T-helper 2 cell treated with Interferon-gamma antibody and Interleukin-4, amounts not matched to agents 5 μg/mL and 100 μg/mL, for 36 hours (primary cell): ENCODE results near the gene CERS5.
"Not testable (repeated sequence)": the region's sequence is repeated elsewhere in the genome, so short reads cannot be mapped to it uniquely, and the experiment has no call there.

Source experiments
- DNase-seq: peaks from one replicate; pipeline ENCODE4 v3.0.0; 2021; ENCODE audit warnings: low spot score
- H3K27ac Mint-ChIP-seq: one replicate; pipeline ENCODE4 v1.8.0; 2021; ENCODE audit warnings: mild to moderate bottlenecking, mixed read lengths
- H3K27me3 Mint-ChIP-seq: one replicate; pipeline ENCODE4 v1.8.0; 2021; ENCODE audit warnings: low read depth, mixed read lengths
- H3K36me3 Mint-ChIP-seq: one replicate; pipeline ENCODE4 v1.8.0; 2021; ENCODE audit warnings: low read depth, mixed read lengths
- H3K4me1 Mint-ChIP-seq: one replicate; pipeline ENCODE4 v1.8.0; 2021; ENCODE audit warnings: low read depth, mixed read lengths
- H3K4me3 Mint-ChIP-seq: one replicate; pipeline ENCODE4 v1.8.0; 2022; ENCODE audit warnings: mild to moderate bottlenecking, moderate library complexity, mixed read lengths
- H3K9me3 Mint-ChIP-seq: one replicate; pipeline ENCODE4 v1.8.0; 2021; ENCODE audit warnings: mixed read lengths

The CERS5 gene

GRCh38 chr12:50100561-50100960 is 66.6 kb downstream of the CERS5 start:
- Mint-ChIP-seq H3K36me3 (peaks cover 38% of the 10 kb centered on the region), H3K4me3 (no peak overlapping the region), H3K4me1 (no peaks in the 10 kb centered on the region), H3K27ac (no peak overlapping the region), H3K27me3 (no peaks in the 10 kb centered on the region), H3K9me3 (no peaks in the 10 kb centered on the region)
- DNase-seq = no peak

- Mint-ChIP-seq H3K4me3 (no peak overlapping the region), H3K36me3 (peaks cover 45% of the 10 kb centered on the region), H3K4me1 (no peaks in the 10 kb centered on the region), H3K27ac (no peak overlapping the region), H3K27me3 (no peaks in the 10 kb centered on the region), H3K9me3 (no peaks in the 10 kb centered on the region)
- no peak for DNase-seq
Measured at GRCh38 chr12:50099302-50100008, 67.7 kb downstream of the CERS5 start.

- no peak for DNase-seq
- H3K27me3 Mint-ChIP-seq = no peaks in the 10 kb centered on the region
- peaks cover 53% of the 10 kb centered on the region for H3K36me3 Mint-ChIP-seq
- no peaks in the 10 kb centered on the region for H3K9me3 Mint-ChIP-seq
- no peak overlapping the region for H3K27ac Mint-ChIP-seq
- no peaks in the 10 kb centered on the region for H3K4me1 Mint-ChIP-seq
- H3K4me3 Mint-ChIP-seq = no peak overlapping the region
Measured at GRCh38 chr12:50097952-50098351, 69.2 kb downstream of the CERS5 start.

- Mint-ChIP-seq H3K4me1 (peaks cover 25% of the 10 kb centered on the region), H3K4me3 (no peak overlapping the region), H3K9me3 (no peaks in the 10 kb centered on the region), H3K27ac (no peak overlapping the region), H3K36me3 (peaks cover 58% of the 10 kb centered on the region), H3K27me3 (no peaks in the 10 kb centered on the region)
- no peak for DNase-seq
Measured at GRCh38 chr12:50090391-50090790, 76.8 kb downstream of the CERS5 start.

GRCh38 chr12:50089730-50090129 is 77.4 kb downstream of the CERS5 start:
- no peak overlapping the region for H3K27ac Mint-ChIP-seq
- no peaks in the 10 kb centered on the region for H3K27me3 Mint-ChIP-seq

GRCh38 chr12:50088577-50089335 is 78.4 kb downstream of the CERS5 start:
- H3K27me3 Mint-ChIP-seq = no peaks in the 10 kb centered on the region
- DNase-seq = peak; percentile 35
- no peak overlapping the region for H3K27ac Mint-ChIP-seq
- peaks cover 28% of the 10 kb centered on the region for H3K4me1 Mint-ChIP-seq
- no peaks in the 10 kb centered on the region for H3K9me3 Mint-ChIP-seq
- H3K4me3 Mint-ChIP-seq = no peak overlapping the region
- peaks cover 47% of the 10 kb centered on the region for H3K36me3 Mint-ChIP-seq

More at GRCh38 chr12:50089730-50090129, 77.4 kb downstream of the CERS5 start:
- Mint-ChIP-seq H3K9me3 (no peaks in the 10 kb centered on the region), H3K36me3 (peaks cover 54% of the 10 kb centered on the region), H3K4me1 (peaks cover 26% of the 10 kb centered on the region), H3K4me3 (no peak overlapping the region)
- DNase-seq = no peak

GRCh38 chr12:50087995-50088394 is 79.2 kb downstream of the CERS5 start:
- no peaks in the 10 kb centered on the region for H3K9me3 Mint-ChIP-seq
- peaks cover 45% of the 10 kb centered on the region for H3K36me3 Mint-ChIP-seq
- H3K27me3 Mint-ChIP-seq = no peaks in the 10 kb centered on the region
- peaks cover 30% of the 10 kb centered on the region for H3K4me1 Mint-ChIP-seq
- DNase-seq = no peak
- peak overlapping the region; percentile 4 for H3K4me3 Mint-ChIP-seq
- H3K27ac Mint-ChIP-seq = no peak overlapping the region

GRCh38 chr12:50087151-50087550 is 80.0 kb downstream of the CERS5 start:
- no peak overlapping the region for H3K4me3 Mint-ChIP-seq
- no peaks in the 10 kb centered on the region for H3K9me3 Mint-ChIP-seq
- peaks cover 30% of the 10 kb centered on the region for H3K4me1 Mint-ChIP-seq
- H3K27me3 Mint-ChIP-seq = no peaks in the 10 kb centered on the region
- DNase-seq = no peak
- H3K27ac Mint-ChIP-seq = no peak overlapping the region
- peaks cover 42% of the 10 kb centered on the region for H3K36me3 Mint-ChIP-seq

- peaks cover 34% of the 10 kb centered on the region for H3K36me3 Mint-ChIP-seq
- H3K4me3 Mint-ChIP-seq = peak overlapping the region; percentile 93
- H3K27me3 Mint-ChIP-seq = no peaks in the 10 kb centered on the region
- H3K9me3 Mint-ChIP-seq = no peaks in the 10 kb centered on the region
- H3K27ac Mint-ChIP-seq = peak overlapping the region; percentile 89
- no peak for DNase-seq
- H3K4me1 Mint-ChIP-seq = peaks cover 30% of the 10 kb centered on the region
Measured at GRCh38 chr12:50086148-50086547, 81.0 kb downstream of the CERS5 start.

GRCh38 chr12:50085615-50086072 is 81.5 kb downstream of the CERS5 start:
- peaks cover 30% of the 10 kb centered on the region for H3K4me1 Mint-ChIP-seq

GRCh38 chr12:50084775-50085614 is 82.2 kb downstream of the CERS5 start, which contains the start of gene SMARCD1:
SMARCD1 (plus strand) TSS chr12:50085342; CDS start chr12:50085370, 28 bp downstream.
- Mint-ChIP-seq H3K9me3 (no peaks in the 10 kb centered on the region), H3K4me3 (peak within 1 kb of the TSS; percentile 93), H3K4me1 (peaks cover 30% of the 10 kb centered on the region), H3K27ac (peak within 1 kb of the TSS; percentile 96), H3K27me3 (no peaks in the 10 kb centered on the region), H3K36me3 (peaks cover 28% of the 10 kb centered on the region)
- peak; percentile 81 for DNase-seq

More at GRCh38 chr12:50085615-50086072, 81.5 kb downstream of the CERS5 start:
- peak overlapping the region; percentile 93 for H3K4me3 Mint-ChIP-seq
- no peaks in the 10 kb centered on the region for H3K9me3 Mint-ChIP-seq
- no peak for DNase-seq
- H3K36me3 Mint-ChIP-seq = peaks cover 32% of the 10 kb centered on the region
- H3K27ac Mint-ChIP-seq = peak overlapping the region; percentile 89
- no peaks in the 10 kb centered on the region for H3K27me3 Mint-ChIP-seq

GRCh38 chr12:50084409-50084774 is 82.8 kb downstream of the CERS5 start:
- H3K27me3 Mint-ChIP-seq, DNase-seq, H3K9me3 Mint-ChIP-seq: not testable (repeated sequence)
- Mint-ChIP-seq H3K27ac (peak overlapping the region; percentile 96), H3K4me1 (peaks cover 30% of the 10 kb centered on the region), H3K4me3 (peak overlapping the region; percentile 93), H3K36me3 (peaks cover 22% of the 10 kb centered on the region)

- no peak for DNase-seq
- H3K36me3 Mint-ChIP-seq = peaks cover 12% of the 10 kb centered on the region
- peak overlapping the region; percentile 71 for H3K27ac Mint-ChIP-seq
- no peaks in the 10 kb centered on the region for H3K27me3 Mint-ChIP-seq
- peaks cover 23% of the 10 kb centered on the region for H3K4me1 Mint-ChIP-seq
- H3K4me3 Mint-ChIP-seq = peak overlapping the region; percentile 70
- H3K9me3 Mint-ChIP-seq = no peaks in the 10 kb centered on the region
Measured at GRCh38 chr12:50083301-50083700, 83.9 kb downstream of the CERS5 start.
